ENCODE results near the gene EHD4.

DNA sequence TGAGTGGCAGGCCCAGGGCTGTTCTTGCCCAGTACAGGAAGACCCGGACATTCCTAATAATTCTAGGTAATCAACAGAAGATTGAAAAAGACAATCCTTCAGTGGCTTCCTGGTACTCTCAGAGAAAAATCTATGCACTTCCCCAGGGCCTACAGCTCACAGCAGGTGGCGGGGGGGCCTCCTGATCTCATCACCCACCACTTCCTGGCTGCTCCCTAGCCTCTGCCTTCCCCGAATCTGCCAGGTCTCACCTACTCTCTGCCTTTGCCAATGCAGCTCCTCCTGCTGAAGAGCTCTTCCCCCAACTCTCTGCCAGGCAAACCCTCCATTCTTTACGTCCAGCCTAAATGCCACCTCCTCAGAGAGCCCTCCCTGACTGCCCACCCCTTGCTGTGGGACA, 37.5 kb downstream of the EHD4 start:
- TF ChIP-seq, protein P1, sequence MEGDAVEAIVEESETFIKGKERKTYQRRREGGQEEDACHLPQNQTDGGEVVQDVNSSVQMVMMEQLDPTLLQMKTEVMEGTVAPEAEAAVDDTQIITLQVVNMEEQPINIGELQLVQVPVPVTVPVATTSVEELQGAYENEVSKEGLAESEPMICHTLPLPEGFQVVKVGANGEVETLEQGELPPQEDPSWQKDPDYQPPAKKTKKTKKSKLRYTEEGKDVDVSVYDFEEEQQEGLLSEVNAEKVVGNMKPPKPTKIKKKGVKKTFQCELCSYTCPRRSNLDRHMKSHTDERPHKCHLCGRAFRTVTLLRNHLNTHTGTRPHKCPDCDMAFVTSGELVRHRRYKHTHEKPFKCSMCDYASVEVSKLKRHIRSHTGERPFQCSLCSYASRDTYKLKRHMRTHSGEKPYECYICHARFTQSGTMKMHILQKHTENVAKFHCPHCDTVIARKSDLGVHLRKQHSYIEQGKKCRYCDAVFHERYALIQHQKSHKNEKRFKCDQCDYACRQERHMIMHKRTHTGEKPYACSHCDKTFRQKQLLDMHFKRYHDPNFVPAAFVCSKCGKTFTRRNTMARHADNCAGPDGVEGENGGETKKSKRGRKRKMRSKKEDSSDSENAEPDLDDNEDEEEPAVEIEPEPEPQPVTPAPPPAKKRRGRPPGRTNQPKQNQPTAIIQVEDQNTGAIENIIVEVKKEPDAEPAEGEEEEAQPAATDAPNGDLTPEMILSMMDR (IDR thresholded peaks at IDR 0.05; ENCODE audit: low read depth, low read length): no peak
- TF ChIP-seq EZH2phosphoT487 (IDR thresholded peaks at IDR 0.05; ENCODE audit: low read depth): no peak
